ENCODE measurements around the gene PGGHG. TPM values are rescaled to one million over a fixed set of nuclear protein-coding genes. Genes with fewer than 3 reads are reported as not detected.

PGGHG gene
- total and polyA plus RNA-seq, 10 donors: 53.4 to 250 (median 131) TPM

DNA sequence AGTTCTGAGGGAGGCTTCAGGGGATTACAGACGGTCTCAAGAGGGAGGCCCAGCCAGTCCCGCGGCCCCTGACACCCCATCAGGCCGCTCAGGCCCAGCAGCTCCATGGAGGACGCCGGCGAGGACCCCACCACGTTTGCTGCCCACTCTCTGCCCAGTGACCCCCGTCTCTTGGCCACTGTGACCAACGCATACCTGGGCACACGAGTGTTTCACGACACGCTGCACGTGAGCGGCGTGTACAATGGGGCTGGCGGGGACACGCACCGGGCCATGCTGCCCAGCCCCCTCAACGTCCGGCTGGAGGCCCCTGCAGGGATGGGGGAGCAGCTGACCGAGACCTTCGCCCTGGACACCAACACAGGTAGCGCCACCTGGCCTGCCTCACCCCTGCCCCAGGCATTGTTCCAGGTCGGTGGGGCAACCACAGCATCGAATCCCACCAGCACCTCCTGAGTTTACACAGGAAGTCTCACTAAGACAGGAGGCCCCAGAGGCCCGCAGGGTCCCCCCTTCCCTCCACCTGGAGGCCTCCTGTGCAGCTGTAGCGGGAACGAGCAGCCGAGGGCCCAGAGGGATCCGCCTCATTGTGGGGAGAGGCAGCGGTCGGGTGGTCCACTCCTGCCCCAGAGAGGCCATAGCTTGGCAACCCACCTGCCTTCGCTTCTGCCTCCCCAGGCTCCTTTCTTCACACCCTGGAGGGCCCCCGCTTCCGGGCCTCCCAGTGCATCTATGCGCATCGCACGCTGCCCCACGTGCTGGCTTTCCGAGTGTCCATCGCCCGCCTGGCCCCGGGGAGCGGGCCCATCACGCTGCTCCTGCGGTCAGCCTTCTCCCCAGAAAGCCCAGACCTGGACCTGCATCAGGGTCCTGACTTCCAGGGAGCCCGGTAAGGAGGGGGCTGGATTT is 1.0 kb downstream of the PGGHG start:
- H3K4me3 ChIP-seq: peak overlapping the region; percentile 58 to 86 (median 62)
- intact Hi-C loops (cut with DNase I; ENCODE audit: low total_unique reads): no loop called here
- 51 to 90% (median 77%) methylated on average over 35 to 48 of the region's 48 CpGs for WGBS, 5 donors
- peaks cover 6 to 70% (median 26%) of the 10 kb centered on the region in 6 donors for H3K4me1 ChIP-seq
- peak; percentile 83 for DNase-seq
- no peak for TF ChIP-seq POLR2A (IDR thresholded peaks at IDR 0.05)
- TF ChIP-seq POLR2AphosphoS5 (IDR thresholded peaks at IDR 0.05): peak in 1 of 3 donors; percentile 64
- H3K9me3 ChIP-seq: no peaks in the 10 kb centered on the region
- peak overlapping the region in 6 of 8 donors; percentile 74 to 95 (median 90) for H3K27ac ChIP-seq
- H3K36me3 ChIP-seq: peaks cover 0 to 58% (median 26%) of the 10 kb centered on the region in 6 donors
- H3K27me3 ChIP-seq (replicated peaks in 1 of 7): peaks cover 0 to 31% (median 0%) of the 10 kb centered on the region in 7 donors

DNA sequence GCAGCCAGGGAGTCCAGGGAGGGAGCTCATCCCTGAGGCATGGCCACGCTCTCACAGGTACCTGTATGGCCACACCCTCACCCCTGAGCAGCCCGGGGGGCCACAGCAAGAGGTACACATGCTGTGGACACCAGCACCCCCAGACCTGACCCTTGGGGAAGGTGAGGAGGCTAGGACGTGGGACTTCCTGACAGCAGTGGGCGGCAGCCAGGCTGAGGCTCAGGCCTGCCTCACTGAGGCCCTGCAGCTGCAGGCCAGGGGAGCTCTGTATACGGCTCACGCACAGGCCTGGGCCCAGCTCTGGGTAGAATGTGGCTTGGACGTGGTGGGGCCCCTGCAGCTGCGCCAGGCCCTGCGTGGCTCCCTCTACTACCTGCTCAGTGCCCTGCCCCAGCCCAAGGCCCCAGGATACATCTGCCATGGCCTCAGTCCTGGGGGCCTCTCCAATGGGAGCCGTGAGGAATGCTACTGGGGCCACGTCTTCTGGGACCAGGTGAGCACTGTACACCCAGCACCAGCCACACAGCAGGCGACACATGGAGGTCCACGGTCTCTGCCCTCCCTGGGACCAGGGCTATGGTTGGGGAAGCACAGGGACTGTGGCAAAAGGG is 1.8 kb downstream of the PGGHG start:
- intact Hi-C loops (cut with DNase I; ENCODE audit: low total_unique reads): no loop called here
- H3K36me3 ChIP-seq: peaks cover 0 to 59% (median 29%) of the 10 kb centered on the region in 6 donors
- peak; percentile 80 for DNase-seq
- peak in 1 of 3 donors; percentile 39 for TF ChIP-seq POLR2AphosphoS5 (IDR thresholded peaks at IDR 0.05)
- TF ChIP-seq CTCF (IDR thresholded peaks at IDR 0.05 in 8 of 11, conservative IDR thresholded peaks at IDR 0.05 in 3 of 11): no peak
- peaks cover 6 to 65% (median 26%) of the 10 kb centered on the region in 6 donors for H3K4me1 ChIP-seq
- peak overlapping the region in 4 of 8 donors; percentile 20 to 95 (median 92) for H3K27ac ChIP-seq
- no peaks in the 10 kb centered on the region for H3K9me3 ChIP-seq
- peak overlapping the region in 3 of 8 donors; percentile 63 to 86 (median 72) for H3K4me3 ChIP-seq
- WGBS, 5 donors: 86 to 94% (median 91%) methylated on average over 7 to 13 of the region's 13 CpGs
- H3K27me3 ChIP-seq (replicated peaks in 1 of 7): peaks cover 0 to 24% (median 0%) of the 10 kb centered on the region in 7 donors

- H3K27me3 ChIP-seq (replicated peaks in 1 of 7): peaks cover 0 to 22% (median 0%) of the 10 kb centered on the region in 7 donors
- peaks cover 6 to 61% (median 26%) of the 10 kb centered on the region in 6 donors for H3K4me1 ChIP-seq
- peak overlapping the region in 1 of 8 donors; percentile 93 for H3K27ac ChIP-seq
- no peaks in the 10 kb centered on the region for H3K9me3 ChIP-seq
- TF ChIP-seq POLR2A (IDR thresholded peaks at IDR 0.05) (no peak), CTCF (IDR thresholded peaks at IDR 0.05 in 8 of 11, conservative IDR thresholded peaks at IDR 0.05 in 3 of 11) (no peak), POLR2AphosphoS5 (IDR thresholded peaks at IDR 0.05) (no peak)
- peak; percentile 76 for DNase-seq
- peaks cover 0 to 61% (median 29%) of the 10 kb centered on the region in 6 donors for H3K36me3 ChIP-seq
- WGBS, 5 donors: 90 to 95% (median 93%) methylated on average over 34 to 44 of the region's 44 CpGs
- intact Hi-C loops (cut with DNase I; ENCODE audit: low total_unique reads): no loop called here
- no peak overlapping the region for H3K4me3 ChIP-seq
These were observed 2.6 kb downstream of the PGGHG start for GRCh38 chr11:291281-292210.

Data from spleen (tissue), 11 donors.